GM12891 (cell line): ENCODE data around the gene AADACL3.

Experiments used
- POLR2AphosphoS5 ChIP-seq: IDR thresholded peaks from 2 replicates; pipeline ENCODE4 v1.6.1; 2011; ENCODE audit warnings: low read depth, low read length, control low read depth
- POU2F2 ChIP-seq: IDR thresholded peaks from 2 replicates; pipeline ENCODE4 v1.6.1; 2011; ENCODE audit warnings: low read depth, mild to moderate bottlenecking, control low read depth, low read length, moderate library complexity

DNA sequence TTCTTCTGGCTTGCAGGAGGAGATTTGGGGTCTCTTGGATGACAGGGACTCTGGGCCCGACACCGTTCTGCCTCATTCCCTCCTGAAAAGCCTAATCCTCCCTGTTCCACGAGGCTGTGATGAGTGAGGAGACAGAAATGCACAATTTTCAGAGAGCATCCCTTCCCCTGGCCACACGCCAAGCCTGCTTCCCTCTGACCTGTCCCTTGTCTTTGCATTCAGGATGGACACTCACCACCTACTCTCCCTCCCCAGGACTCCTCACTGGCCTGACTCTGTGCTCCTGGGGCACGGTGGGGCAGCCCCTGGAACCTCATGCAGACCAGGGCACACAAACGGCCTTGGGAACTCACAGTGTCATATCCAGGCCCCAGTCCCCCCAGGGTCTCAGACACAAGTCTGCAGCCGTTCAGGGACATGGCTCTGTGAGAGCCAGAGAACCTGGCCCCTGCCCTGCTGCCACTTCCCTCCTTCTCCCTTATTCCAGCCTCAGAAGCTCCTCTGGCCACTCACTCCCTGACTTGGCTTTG lies 54.1 kb downstream of the AADACL3 start:
- TF ChIP-seq POU2F2, result no peak
- no peak for TF ChIP-seq POLR2AphosphoS5
